ENCODE results near the gene IFI35. TPM values are rescaled to one million over a fixed set of nuclear protein-coding genes. Genes with fewer than 3 reads are reported as not detected.
"Not testable (repeated sequence)": the region's sequence is repeated elsewhere in the genome, so short reads cannot be mapped to it uniquely, and the experiment has no call there.

Gene IFI35
- total and polyA plus RNA-seq, 12 donors = 7.0 to 61.6 (median 13.6) TPM

DNA sequence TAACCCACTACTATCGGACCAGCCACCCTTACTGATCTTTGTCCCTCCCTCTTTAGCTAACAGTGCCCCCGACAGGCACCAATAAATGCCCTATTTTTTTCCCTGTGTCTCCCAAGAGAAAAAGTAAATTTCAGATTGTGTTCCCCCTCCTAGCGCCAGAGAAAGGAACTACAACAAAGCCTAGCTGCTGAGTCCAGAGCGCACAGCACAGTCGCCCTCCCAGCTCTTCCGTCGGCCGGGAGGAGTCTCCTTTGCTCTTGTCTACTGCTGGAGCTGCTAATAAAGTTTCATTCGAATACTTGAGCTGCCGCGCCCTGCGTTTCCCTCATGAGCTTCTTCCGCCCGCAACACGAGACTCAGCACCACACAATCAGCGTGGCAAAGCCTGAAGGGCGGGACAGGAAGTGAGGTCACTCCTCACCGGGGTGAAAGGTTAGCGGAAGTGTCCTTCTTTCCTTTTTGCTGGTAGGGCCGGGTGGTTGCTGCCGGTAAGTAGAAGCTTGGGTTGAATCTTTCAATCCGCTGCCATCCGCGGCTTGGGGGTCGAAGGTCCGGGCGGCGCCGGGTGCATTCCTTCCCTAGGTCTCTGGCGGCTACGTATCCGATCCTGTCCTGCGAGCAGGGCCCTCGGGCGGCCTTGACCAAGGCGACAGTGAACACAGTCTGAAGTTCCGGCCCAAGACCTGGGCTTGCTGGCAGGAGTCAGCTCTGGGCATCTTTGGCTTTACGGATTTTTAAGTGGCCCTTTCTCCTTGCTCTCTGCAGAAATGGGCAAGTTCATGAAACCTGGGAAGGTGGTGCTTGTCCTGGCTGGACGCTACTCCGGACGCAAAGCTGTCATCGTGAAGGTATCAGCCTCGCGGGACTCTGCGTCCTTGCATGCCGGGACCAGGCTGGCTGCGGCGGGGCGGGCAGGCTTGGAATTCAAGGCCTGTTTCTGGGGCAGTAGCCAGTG, 8.3 kb upstream of the IFI35 start, which contains the start of gene RPL27:
Gene RPL27, plus strand, starts transcription at position 436 of the 955 bp plus-strand sequence. Its CDS starts 332 bp downstream, at position 768.
- 0% methylated on average over 49 of the region's 49 CpGs for WGBS, 2 donors
- intact Hi-C loops (cut with DNase I) = loop anchor here in 4 of 10 donors (1.0 to 5.0 kb wide), 4 partner anchors 17 to 173 kb away; partner anchors contain the start of genes PTGES3L (in 2 of the 4), RUNDC1 (in 2 of the 4), NBR1 (in 1 of the 4) and PSME3 (in 1 of the 4)
- H3K4me1 ChIP-seq = peaks cover 5 to 45% (median 22%) of the 10 kb centered on the region in 9 donors
- H3K4me3 ChIP-seq = peak within 1 kb of the TSS; percentile 69 to 94 (median 84)
- H3K9me3 ChIP-seq = no peaks in the 10 kb centered on the region
- TF ChIP-seq CTCF (IDR thresholded peaks at IDR 0.05) = peak; percentile 77 to 94 (median 89)
- peak within 1 kb of the TSS; percentile 63 to 96 (median 88) for H3K27ac ChIP-seq
- DNase-seq = peak; percentile 95 to 99
- no peaks in the 10 kb centered on the region for H3K27me3 ChIP-seq
- peak; percentile 97 to 99 (median 99) for ATAC-seq
- H3K36me3 ChIP-seq = peaks cover 0 to 62% (median 33%) of the 10 kb centered on the region in 9 donors

DNA sequence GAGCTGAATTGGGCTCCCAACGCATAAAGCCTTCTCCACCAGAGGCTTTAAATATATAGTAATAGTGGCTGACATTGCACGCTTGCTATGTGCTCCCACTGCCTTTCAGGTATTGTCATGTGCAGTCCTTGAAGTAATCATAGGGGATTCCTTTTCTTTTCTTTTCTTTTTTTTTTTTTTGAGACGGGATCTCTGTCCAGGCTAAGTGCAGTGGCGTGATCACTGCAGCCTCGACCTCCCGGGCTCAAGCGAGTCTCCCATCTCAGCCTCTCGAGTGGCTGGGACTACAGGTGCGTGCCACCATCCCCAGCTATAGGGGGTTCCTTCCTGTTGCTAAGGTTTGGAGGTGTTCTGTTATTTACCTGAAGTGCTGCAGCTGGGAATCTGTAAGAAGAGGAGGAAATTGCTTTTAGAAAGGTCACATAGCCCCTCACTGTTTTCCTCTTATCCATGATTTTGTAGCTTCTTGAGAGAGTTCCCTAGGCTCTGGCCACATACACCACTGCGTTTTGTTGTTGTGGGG, 7.5 kb upstream of the IFI35 start:
- Histone ChIP-seq H3K27ac (peak overlapping the region in 9 of 10 donors; percentile 80 to 96 (median 89)), H3K4me1 (peaks cover 5 to 45% (median 22%) of the 10 kb centered on the region in 9 donors), H3K9me3 (no peaks in the 10 kb centered on the region), H3K4me3 (peak overlapping the region; percentile 69 to 94 (median 84)), H3K27me3 (no peaks in the 10 kb centered on the region), H3K36me3 (peaks cover 0 to 61% (median 38%) of the 10 kb centered on the region in 9 donors)
- intact Hi-C loops (cut with DNase I) = loop anchor here in 3 of 10 donors (2.0 to 5.0 kb wide), 3 partner anchors 18 to 172 kb away; partner anchors contain the start of genes NBR1 (in 1 of the 3), PSME3 (in 1 of the 3), PTGES3L (in 1 of the 3) and RUNDC1 (in 1 of the 3)
- WGBS, 2 donors = 10 to 11% methylated on average over 10 of the region's 10 CpGs
- DNase-seq (no peak), ATAC-seq (no peak)
- no peak for TF ChIP-seq CTCF (IDR thresholded peaks at IDR 0.05)

DNA sequence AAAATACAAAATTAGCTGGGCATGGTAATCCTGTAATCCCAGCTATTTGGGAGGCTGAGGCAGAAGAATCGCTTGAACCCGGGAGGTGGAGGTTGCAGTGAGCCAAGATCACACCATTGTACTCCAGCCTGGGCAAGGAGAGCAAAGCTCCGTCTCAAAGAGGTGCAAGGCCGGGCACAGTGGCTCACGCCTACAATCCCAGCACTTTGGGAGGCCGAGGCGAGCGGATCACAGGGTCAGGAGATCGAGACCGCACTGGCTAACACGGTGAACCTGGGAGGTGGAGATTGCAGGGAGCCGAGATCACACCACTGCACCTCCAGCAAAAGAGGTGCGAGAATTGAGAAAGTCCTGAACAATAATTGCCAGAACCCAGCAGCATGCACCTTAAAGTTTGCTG, 5.7 kb upstream of the IFI35 start:
- H3K27me3 ChIP-seq; H3K4me3 ChIP-seq; H3K9me3 ChIP-seq; ATAC-seq; intact Hi-C loops (cut with DNase I); DNase-seq: not testable (repeated sequence)
- 93 to 94% methylated on average over 13 of the region's 13 CpGs for WGBS, 2 donors
- peak overlapping the region in 2 of 10 donors; percentile 9 to 34 for H3K27ac ChIP-seq
- peaks cover 0 to 59% (median 38%) of the 10 kb centered on the region in 9 donors for H3K36me3 ChIP-seq
- H3K4me1 ChIP-seq = peaks cover 5 to 45% (median 22%) of the 10 kb centered on the region in 9 donors

- no peak overlapping the region for H3K4me3 ChIP-seq
- H3K4me1 ChIP-seq = peaks cover 5 to 63% (median 31%) of the 10 kb centered on the region in 9 donors
- no peak for TF ChIP-seq CTCF (IDR thresholded peaks at IDR 0.05)
- intact Hi-C loops (cut with DNase I) = no loop called here
- WGBS, 2 donors = 80 to 85% methylated on average over 5 of the region's 5 CpGs
- H3K9me3 ChIP-seq = no peaks in the 10 kb centered on the region
- H3K27me3 ChIP-seq = no peaks in the 10 kb centered on the region
- no peak overlapping the region for H3K27ac ChIP-seq
- ATAC-seq (peak in 1 of 8 donors; percentile 14), DNase-seq (no peak)
- H3K36me3 ChIP-seq = peaks cover 0 to 59% (median 38%) of the 10 kb centered on the region in 9 donors
These were observed 2.9 kb upstream of the IFI35 start for GRCh38 chr17:43003542-43004172.
